CD4-positive, alpha-beta T cell treated with Interleukin-10 for 1 hour (primary cell): ENCODE results near the gene CTNNA2.
"Not testable (repeated sequence)": the region's sequence is repeated elsewhere in the genome, so short reads cannot be mapped to it uniquely, and the experiment has no call there.

ENCODE experiments used
- DNase-seq: peaks from one replicate; pipeline ENCODE4 v3.0.0-alpha.2; 2020

CTNNA2 gene

DNA sequence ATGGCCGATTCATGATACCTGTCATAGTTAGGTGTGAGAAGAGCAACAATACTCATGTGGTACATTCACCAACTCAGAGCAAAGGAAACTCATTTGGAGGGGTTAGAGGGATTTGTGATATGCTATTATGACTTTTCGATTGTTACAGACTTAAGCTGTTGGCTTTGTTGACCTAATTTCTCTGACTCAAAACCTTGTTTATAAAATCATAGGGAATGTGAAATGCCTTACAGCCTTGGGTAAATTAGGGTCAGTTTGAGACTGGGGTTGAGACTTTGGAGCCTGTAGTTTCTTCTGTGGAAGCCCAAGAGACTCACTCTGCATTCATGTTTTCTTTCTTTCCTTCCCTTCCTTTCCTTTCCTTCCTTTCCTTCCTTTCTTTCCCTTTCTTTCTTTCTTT is 529.8 kb downstream of the CTNNA2 start:
- DNase-seq: no peak

DNA sequence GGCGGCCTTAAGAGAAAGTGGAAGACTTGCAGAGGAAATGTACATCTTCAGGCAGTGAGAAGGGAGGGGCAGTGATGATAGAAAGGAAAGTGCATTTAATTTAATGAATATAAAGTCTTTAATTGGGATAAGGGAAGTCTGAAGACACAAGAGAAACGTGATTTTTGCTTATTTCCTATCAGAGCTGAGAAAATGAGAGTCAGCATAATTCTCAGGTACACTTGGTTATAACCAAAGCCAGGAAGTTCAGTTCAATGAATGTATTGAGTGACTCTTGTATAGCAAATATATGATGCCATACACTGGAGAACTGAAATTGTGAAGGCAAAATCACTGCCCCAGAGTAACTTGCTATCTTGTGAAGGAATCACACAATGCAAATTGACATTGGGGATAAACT is 535.4 kb downstream of the CTNNA2 start:
- no peak for DNase-seq

DNA sequence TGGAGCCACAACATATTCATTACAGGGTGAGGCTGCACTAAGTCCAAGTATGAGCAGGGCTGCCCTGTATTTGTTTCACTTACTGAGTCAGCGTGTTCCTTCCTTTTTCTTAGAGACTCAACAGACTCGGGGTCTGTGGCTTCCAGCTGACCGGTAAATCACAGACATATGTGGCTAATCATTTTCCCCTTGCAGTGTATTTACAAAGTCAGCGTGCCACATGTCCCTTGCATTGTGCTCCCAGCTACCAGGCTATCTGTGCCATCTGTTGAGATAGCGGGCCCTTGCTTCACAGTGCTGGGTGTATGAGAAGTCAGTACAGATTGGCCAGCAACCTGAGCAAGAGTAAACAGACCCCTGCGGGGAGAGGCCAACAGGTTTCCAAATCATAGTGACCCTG is 537.4 kb downstream of the CTNNA2 start:
- DNase-seq: no peak

DNA sequence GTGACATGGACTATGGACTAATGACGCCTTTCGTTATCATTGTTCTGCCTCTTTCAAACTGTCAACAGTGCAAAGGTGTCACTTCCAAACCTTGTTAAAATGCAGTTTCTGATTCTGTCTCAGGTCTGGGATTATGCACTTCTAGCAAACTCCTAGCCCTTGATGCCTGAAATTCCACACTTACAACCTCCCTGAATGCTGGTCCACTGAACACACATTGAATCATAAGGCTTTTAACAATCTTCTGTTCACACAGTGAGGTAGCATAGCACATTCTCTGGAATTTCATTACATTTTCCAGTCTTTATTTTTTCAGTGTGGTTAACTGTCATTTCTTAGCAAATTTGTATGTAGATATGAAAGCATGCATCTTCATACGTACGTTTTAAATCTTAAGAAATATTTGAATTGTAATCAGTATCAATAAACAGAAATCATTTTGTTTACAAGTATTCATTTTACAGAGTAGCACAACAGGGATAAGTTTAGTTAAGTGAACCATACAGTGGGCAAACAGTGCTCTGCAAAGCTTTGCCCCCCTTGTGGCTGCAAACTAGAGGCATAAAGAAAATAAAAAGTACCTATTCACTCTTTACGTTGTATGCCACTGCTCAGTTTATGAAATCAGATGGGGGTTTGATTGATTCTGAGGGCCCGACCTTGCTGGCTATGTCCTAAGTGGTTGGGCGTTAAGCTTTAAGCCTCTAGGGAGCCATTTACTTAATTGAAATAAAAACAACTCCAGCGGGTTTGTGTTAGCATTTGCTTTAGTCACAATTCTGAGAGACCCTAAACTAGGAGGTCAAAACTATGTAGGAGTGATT is 540.9 kb downstream of the CTNNA2 start:
- DNase-seq: no peak

DNA sequence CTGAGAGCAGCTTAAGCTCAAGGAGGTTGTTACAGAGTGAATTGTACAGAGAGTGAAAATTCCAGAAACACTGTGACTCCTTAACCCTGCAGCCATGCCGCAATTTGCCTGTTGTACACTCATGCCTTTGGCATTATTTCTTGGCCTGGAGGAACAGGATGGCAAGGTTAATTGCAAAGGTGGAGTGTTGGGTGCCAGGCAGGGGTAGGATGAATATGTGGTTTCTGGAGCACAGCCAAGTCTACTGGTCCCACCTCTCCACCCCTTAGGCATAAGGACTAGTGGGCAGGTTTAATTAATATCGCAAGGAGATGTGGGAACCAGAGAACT is 541.5 kb downstream of the CTNNA2 start:
- no peak for DNase-seq

DNA sequence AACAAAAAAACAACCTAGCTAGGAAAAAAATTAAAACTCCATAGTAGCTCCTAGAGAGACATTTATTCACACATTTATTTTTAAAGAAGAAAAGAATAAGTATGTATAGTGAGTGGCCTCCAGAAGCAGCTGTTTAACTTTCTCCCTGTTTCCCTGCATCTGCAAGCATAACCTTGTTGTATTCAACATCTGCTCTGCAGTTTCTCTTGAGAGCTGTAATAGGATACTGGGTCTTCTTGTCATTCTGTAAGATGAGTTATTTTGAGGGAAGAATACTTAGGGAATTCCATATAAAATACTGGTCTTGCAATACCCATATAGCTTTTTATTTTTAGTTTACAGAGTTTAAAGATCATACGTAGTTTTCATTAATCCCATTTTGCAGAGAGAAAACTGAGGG is 545.1 kb downstream of the CTNNA2 start:
- DNase-seq: no peak

DNA sequence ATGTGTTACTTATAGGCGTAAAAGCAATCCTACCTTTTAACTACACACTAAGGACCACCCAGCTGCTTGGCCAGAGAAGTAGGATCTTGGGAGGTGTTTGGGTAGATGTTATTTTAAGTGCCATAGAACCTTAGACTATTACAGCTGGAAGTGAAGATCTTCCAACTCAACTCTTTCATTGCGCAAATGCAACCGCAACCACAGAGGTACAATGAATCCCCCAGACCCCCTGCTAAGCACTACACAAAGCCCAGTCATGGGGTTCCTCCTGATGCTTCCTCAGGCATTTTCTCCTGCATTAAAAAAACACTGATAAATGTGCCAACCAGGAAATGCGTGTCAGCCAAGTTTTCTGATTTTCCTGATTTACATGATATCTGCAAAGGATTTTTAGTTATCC is 545.7 kb downstream of the CTNNA2 start:
- DNase-seq: no peak

DNA sequence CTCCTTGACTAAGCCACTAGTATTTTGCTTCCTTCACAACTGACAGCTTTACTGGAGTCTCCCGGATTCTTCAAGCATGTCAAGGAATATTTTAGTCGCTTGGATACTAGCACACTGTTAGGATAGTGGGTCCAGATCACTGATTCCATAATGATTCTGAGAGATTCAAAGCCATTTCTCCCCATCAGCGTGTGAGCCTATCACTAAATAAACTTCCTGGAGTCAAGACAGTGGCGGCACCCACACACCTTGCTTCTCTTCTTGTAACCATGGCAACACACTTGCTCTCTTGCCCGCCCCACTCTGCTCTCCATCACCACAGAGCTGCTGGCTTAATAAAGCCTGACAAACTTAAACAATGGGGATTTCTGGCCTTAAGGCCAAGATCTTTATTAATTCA is 546.6 kb downstream of the CTNNA2 start:
- no peak for DNase-seq

DNA sequence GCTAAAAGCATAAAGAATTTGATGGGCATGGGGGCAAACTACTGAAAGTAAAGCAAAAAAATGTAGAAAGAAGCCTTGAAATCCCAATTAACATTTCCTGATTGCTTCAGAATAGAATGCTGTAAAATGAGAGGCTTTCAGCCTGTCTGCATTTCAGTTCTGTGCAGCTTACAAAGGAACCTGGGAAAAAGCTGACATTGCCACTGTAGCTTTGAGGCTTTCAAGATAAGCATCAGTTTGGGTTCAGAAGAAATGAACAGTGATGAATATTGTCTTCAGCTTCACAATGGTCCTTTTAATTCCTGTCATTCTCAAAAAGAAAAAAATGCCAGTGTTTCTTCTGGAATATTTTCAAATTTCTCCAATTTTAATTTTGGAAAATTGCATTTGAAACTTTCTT is 549.0 kb downstream of the CTNNA2 start:
- DNase-seq: no peak

DNA sequence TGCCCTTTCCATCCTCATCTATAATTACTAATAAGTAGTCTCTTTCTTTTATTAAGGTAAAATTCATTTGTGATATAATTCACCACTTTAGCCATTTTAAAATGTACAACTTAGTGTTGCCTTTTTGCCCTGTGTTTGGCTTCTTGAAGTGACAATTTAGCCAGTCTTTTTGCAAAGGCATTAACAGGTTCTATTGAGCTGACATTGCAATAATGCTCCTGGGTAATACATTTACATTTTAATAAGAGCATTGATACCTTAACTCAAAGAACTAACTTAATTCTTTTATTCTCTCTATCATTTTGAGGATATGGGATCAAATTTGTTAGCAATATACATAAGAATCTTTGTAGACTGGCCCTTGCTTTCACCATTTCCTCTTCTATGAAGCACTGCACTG is 549.4 kb downstream of the CTNNA2 start:
- DNase-seq: no peak

DNA sequence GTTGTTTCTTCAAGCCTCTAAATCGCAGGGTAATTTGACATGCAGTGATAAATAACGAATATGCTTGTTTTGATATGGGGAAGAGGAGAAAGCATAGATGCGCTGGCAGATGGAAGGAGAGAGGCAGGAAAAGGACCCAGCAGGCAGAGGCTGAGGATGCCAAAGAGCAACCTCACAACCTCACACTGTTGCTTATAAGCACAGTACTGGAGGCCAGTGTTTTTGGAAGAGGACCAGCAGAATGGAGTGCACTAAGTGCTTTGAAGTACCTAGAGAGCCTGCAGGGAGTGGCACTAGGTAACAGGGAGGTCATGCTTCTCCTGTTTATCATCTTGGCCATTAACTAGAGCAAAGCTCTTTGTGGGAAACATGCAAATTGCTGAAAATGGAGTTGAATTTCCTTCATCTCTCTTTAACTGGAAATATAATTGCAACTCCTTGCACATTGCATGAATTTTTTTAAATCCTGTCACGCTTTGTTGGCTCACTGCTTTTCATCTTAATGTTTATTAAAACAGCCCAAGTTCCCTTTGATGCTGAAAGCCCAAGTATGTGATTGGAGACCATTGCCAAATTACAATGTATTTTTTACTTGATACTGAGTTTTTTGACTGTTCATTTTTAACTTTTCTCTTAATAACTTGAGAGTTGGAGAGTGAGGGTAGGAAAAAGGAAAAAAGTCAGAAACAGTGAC is 555.3 kb downstream of the CTNNA2 start:
- no peak for DNase-seq

DNA sequence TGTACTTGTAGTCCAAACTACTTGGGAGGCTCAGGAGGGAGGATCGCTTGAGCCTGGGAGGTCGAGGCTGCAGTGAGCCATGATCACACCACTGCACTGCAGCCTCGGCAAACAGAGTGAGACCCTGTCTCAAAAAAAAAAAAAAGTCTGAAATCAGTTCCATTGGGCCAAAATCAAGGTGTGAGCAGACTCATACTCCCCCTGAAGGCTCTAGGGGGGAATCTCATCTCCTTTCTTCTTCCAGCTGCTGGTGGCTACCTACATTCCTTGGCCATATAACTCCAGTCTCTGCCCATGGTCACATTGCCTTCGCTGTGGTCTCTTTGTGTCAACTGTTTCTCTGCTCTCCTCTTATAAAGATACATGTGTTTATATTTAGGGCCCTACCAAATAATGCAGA is 557.7 kb downstream of the CTNNA2 start:
- DNase-seq: no peak

DNA sequence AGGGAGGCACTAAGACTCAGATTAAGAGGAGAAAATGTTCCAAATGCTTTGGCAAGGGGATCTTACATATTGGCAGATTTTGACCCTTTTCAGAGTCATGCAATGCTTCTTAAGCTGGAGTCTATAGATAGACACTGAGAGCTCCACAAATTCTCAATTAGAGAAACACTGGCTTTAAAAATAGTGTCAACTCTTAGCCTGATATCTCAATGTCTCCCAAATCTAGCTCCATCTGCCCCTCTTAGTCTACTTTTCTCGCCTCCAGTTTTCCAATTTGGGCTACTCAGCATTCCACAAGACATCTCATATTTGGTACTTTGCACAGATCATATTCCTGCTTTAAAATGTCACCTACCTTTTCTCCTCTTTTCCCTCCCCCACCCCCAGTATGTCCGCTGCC is 559.1 kb downstream of the CTNNA2 start:
- DNase-seq: no peak

DNA sequence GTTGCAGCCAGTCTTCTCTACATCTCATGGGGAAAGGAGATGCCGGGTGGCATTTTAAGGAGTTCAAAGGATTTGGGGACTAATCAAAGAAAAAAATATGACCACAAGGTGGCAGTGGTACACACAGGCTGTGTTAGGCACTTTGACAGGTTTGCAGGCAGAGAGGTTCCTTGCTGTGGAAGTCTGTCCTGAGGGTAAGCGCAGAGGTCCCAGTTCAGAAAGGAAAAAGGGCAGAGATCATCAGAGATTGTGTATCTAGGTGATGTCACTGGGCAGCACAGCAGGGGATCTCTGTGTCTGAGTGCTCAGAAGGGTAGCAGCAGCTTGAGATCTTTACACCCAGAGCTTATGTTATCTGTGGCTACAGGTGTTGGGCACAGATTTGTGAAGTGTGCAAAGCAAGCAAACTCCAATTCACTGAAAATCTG is 560.3 kb downstream of the CTNNA2 start:
- peak; percentile 21 for DNase-seq

DNA sequence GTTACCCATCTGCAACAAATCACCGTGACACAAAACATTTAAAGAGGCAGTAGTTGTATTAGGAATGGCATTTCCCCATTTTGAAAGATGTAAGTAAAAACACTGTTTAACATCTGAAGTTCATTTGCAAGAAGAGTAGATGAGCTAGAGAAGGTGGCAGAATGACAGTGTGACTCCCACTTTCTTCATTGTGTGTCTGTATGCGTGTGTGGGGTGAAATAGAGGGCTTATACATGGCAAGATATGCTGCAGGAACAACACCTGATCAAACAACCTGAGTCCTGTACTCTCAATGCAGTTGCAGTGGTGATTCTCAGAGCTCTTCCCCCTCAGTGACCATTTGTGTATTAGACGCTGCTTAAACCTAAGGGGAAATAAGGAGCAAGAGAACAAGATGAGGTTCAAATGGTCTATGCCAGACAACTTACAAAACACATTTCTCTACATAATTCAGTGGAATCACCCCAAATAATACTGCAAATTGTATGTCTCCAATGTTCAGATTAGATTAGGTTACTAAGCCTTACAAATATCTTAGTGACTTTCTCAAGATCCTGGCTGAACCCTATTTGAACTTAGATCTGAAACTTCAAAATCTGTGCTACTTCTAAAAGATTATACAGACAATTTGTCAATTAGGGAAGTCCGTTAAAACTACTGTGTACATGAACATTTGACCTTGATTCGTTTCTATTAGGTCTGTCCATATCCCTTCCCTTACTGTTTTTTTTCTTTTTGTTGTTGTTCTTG is 561.6 kb downstream of the CTNNA2 start:
- no peak for DNase-seq

DNA sequence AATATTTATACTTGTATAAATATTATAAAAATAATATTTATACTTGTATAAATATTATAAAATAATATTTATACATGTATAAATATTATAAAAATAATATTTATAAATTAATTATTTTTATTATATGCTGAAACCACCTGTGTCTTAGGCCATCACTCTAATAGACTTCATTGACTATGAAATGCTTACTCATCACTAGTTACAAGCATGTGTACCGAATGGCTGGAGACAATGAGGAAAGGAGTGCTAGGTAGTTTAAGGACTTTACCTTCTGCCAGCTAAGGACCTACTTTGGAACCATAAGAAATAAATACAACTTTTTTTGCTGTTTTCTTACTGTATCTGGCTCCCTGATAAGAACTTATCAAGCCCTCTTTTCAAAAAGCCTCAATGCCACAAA is 562.9 kb downstream of the CTNNA2 start:
- no peak for DNase-seq

DNA sequence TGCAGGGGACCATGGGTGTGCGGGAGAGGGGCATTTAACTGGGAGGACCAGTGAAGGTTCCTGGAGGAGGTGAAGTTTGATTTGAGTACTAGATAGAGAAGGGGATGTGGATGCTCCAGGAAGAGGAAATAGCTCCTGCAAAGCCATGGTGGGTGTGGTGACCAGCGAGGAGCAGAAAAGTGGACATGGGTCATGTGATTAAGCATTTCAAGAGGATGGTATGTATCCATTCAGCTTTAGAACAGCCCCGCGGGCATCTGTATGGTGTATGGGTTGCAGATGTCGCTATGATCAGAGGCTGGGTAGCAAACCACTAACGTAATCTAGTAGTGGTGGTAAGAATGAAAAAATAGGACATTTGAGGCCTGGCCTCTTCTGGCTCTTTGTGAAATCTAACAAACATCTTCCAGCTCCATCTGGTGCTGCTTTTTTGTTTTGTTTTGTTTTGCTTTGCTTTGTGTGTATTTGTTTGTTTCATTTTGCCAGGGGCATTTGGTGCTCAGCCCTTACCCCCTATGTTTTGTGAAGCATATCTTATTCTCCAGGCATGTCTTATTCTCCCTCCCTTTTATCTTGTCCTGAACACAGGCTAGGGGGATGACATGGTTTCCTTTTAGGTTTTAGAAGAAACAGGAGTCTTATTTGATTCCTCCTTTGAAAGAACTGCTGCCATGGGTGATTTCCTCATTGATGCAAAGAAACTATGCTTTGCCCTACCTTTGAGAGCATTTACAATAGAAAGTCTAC is 565.6 kb downstream of the CTNNA2 start:
- no peak for DNase-seq

DNA sequence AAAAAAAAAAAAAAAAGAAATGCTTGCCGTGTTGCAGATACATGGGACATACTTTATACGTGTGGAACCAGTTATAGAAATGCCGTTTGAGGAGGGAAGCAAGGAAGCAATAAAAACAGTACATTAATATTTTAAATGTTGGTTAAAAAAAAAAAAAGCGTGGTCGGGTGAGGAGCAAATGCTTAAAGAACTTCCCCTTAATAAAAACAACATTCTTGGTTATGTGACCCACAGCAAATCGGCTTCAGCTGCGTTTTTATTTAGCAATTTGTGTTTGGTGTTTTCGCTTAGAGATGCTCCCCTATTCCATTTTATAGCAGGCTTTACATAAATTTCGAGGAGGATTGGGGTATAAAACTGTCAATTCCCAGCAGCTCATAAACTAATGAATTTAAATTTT is 568.1 kb downstream of the CTNNA2 start:
- no peak for DNase-seq

DNA sequence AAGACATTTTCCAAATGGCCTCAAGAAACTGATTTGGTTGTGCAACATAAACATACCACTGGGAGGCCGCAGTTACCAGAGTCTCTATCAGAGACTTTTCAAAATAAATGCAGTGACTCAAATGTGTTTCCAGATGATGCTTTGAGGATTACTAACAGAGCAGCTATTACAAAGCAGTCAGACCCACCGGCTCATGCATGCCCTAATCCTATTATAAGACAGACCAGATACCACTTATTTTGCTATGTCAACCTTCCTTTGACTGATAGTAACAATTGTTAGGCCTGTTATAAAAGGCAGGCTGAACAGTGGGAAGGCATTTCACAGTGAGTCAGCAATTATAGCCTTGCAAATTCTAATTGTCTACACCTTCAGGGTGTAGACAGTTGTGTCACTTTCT is 574.0 kb downstream of the CTNNA2 start:
- DNase-seq: no peak

DNA sequence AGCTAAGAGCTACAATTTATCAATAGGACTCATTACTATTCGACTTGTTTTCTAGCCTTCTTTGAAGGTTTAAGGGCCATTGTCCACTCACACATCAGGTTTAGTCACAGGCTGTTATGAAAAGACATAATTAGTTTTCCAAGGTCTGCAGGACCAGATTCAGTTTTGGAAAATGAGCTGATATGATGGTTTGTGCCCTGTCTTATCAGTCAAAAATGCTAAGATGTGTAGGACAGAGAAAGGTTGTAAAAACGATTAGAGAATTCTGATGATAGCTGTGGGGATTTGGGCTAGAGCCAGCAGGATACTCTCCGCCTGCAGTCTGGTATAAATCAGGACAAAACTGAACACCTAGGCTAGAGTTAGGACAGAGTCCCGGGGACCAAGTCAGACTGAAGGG is 578.4 kb downstream of the CTNNA2 start:
- no peak for DNase-seq

DNA sequence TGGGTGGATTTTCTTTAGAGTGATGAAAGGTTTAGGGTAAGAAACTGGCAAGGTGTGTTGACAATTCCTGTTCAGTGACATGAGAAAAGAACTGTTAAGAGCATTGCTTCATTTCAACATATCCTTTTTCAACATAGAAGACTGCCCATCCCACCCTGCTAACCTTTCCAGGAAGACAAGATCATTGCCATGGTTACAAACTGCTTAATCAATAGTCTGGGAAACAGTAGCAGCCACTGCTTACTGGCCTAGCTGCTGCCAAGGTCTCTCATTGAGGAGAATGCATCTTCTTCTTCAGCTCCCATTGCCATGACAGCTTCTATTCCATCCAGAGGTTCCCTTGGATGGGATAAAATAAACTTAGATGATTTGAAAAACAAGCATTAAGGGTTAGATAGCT is 579.6 kb downstream of the CTNNA2 start:
- no peak for DNase-seq

DNA sequence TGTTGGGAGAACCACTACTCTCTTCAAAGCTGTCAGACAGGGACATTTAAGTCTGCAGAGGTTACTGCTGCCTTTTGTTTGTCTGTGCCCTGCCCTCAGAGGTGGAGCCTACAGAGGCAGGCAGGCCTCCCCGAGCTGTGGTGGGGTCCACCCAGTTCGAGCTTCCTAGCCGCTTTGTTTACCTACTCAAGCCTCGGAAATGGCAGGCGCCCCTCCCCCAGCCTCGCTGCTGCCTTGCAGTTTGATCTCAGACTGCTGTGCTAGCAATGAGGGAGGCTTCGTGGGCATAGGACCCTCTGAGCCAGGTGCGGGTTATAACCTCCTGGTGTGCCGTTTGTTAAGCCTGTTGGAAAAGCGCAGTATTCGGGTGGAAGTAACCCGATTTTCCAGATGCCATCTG is 585.7 kb downstream of the CTNNA2 start:
- DNase-seq: not testable (repeated sequence)

DNA sequence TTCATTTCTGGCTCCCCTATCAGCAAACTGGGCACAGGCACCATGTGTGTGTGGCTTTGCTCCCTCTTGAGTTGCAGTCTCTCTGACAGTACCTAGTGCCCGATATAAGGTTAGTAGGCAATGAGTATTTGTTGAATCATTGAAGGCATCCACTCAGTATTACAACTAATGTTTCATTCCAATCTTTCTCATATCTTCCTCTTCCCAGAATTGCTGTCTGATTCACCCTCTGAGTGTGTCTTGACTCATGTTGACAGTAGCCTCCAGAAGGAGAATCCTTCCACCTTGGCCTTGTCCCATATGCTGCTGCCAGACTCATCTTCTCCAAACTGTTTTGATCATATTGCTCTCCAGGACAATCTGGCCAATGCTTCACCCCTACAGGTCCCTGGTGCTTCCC is 589.2 kb downstream of the CTNNA2 start:
- no peak for DNase-seq
